Measurements from ENCODE around the gene RRN3. TPM values are rescaled to one million over a fixed set of nuclear protein-coding genes. Genes with fewer than 3 reads are reported as not detected.
A peak's percentile ranks its signal among the peaks of the same experiment; 100 is the strongest.
"Not testable (repeated sequence)": the region's sequence is repeated elsewhere in the genome, so short reads cannot be mapped to it uniquely, and the experiment has no call there.

The RRN3 gene
- total and polyA plus RNA-seq, 2 donors = 25.1 to 40.6 TPM

GRCh38 chr16:15022194-15022593, 71.9 kb downstream of the RRN3 start:
- 36% methylated on average over 4 of the region's 4 CpGs for WGBS
- H3K4me1 ChIP-seq (ENCODE audit: insufficient read depth); H3K27ac ChIP-seq (ENCODE audit: low read depth); H3K4me3 ChIP-seq (ENCODE audit: low read depth, low read length); DNase-seq (ENCODE audit: extremely low spot score); H3K36me3 ChIP-seq (ENCODE audit: insufficient read depth): not testable (repeated sequence)

GRCh38 chr16:15021429-15021828, 72.6 kb downstream of the RRN3 start:
- not testable (repeated sequence) for H3K36me3 ChIP-seq (ENCODE audit: insufficient read depth); H3K4me3 ChIP-seq (ENCODE audit: low read depth, low read length); H3K4me1 ChIP-seq (ENCODE audit: insufficient read depth); H3K27ac ChIP-seq (ENCODE audit: low read depth); DNase-seq (ENCODE audit: extremely low spot score)
- whole genome bisulfite sequencing = 67% methylated on average over 7 of the region's 7 CpGs

- not testable (repeated sequence) for H3K4me1 ChIP-seq (ENCODE audit: insufficient read depth); H3K27ac ChIP-seq (ENCODE audit: low read depth); H3K36me3 ChIP-seq (ENCODE audit: insufficient read depth); DNase-seq (ENCODE audit: extremely low spot score); H3K4me3 ChIP-seq (ENCODE audit: low read depth, low read length)
- WGBS = 42% methylated on average over 4 of the region's 4 CpGs
These were observed 77.0 kb downstream of the RRN3 start for GRCh38 chr16:15016951-15017580.

- peak overlapping the region; percentile 66 for H3K27ac ChIP-seq (ENCODE audit: low read depth)
- H3K36me3 ChIP-seq (ENCODE audit: insufficient read depth); H3K4me3 ChIP-seq (ENCODE audit: low read depth, low read length); H3K4me1 ChIP-seq (ENCODE audit: insufficient read depth); DNase-seq (ENCODE audit: extremely low spot score): not testable (repeated sequence)
- 70% methylated on average over 4 of the region's 4 CpGs for WGBS
These were observed 77.7 kb downstream of the RRN3 start for GRCh38 chr16:15016354-15016753.

- DNase-seq (ENCODE audit: extremely low spot score); H3K27ac ChIP-seq (ENCODE audit: low read depth); H3K36me3 ChIP-seq (ENCODE audit: insufficient read depth); H3K4me1 ChIP-seq (ENCODE audit: insufficient read depth); H3K4me3 ChIP-seq (ENCODE audit: low read depth, low read length): not testable (repeated sequence)
- WGBS = 94% methylated on average over 3 of the region's 3 CpGs
These were observed 78.4 kb downstream of the RRN3 start for GRCh38 chr16:15015671-15016070.

GRCh38 chr16:15012941-15013340, 81.1 kb downstream of the RRN3 start:
- H3K4me3 ChIP-seq (ENCODE audit: low read depth, low read length); DNase-seq (ENCODE audit: extremely low spot score); H3K4me1 ChIP-seq (ENCODE audit: insufficient read depth); H3K27ac ChIP-seq (ENCODE audit: low read depth); H3K36me3 ChIP-seq (ENCODE audit: insufficient read depth): not testable (repeated sequence)
- WGBS = 97% methylated on average over 10 of the region's 10 CpGs

Small RNA genes lying within 50 kb of the gene (small RNA-seq; reads per million reads assigned to genes)
- not detected for gene MIR1972-1

Other genes with a start within 250 kb of the RRN3 start
- 101 TPM for gene NPIPA1, start 156.8 kb downstream of the RRN3 start, total RNA-seq
- 130 TPM for gene NPIPA1, start 156.8 kb downstream of the RRN3 start, polyA plus RNA-seq
- gene PDXDC1, start 119.2 kb downstream of the RRN3 start, total RNA-seq = 65.8 TPM
- 46.4 TPM for gene PDXDC1, start 119.2 kb downstream of the RRN3 start, polyA plus RNA-seq
- gene NTAN1, start 38.2 kb downstream of the RRN3 start, total RNA-seq = 70.5 TPM
- 63.8 TPM for gene NTAN1, start 38.2 kb downstream of the RRN3 start, polyA plus RNA-seq

All from urinary bladder (tissue), 4 donors.